Nephron progenitor cell (in vitro differentiated cells): Measurements from ENCODE around the gene GYS1.
"Not testable (repeated sequence)": the region's sequence is repeated elsewhere in the genome, so short reads cannot be mapped to it uniquely, and the experiment has no call there.

ENCODE experiments used
- DNase-seq: peaks from one replicate; pipeline ENCODE4 v3.0.0; 2021
- H3K27ac Mint-ChIP-seq: 2 replicates; pipeline ENCODE4 v1.8.0; 2021; ENCODE audit warnings: mild to moderate bottlenecking, moderate library complexity, mixed read lengths
- H3K27me3 Mint-ChIP-seq: 2 replicates; pipeline ENCODE4 v1.8.0; 2021; ENCODE audit warnings: mild to moderate bottlenecking, low read depth, mixed read lengths; ENCODE audit not compliant: poor library complexity
- H3K36me3 Mint-ChIP-seq: 2 replicates; pipeline ENCODE4 v1.8.0; 2021; ENCODE audit warnings: low read depth, mixed read lengths
- H3K4me1 Mint-ChIP-seq: 2 replicates; pipeline ENCODE4 v1.8.0; 2021; ENCODE audit warnings: mixed read lengths
- H3K4me3 Mint-ChIP-seq: 2 replicates; pipeline ENCODE4 v1.8.0; 2021; ENCODE audit warnings: mild to moderate bottlenecking, moderate library complexity, mixed read lengths
- H3K9me3 Mint-ChIP-seq: 2 replicates; pipeline ENCODE4 v1.8.0; 2021; ENCODE audit warnings: mild to moderate bottlenecking, moderate library complexity, mixed read lengths
- CTCF ChIP-seq: fragments of 200-600 bp; sonication (generic); IDR thresholded peaks from 2 replicates; pipeline ENCODE4 v1.5.0; 2021; ENCODE audit warnings: antibody characterized with exemption

GYS1 gene

GRCh38 chr19:49031642-49032301 lies 38.7 kb upstream of the GYS1 start, which contains the start of gene CGB2:
Gene CGB2 (plus strand): TSS chr19:49031890. CDS start chr19:49032096, 206 bp downstream.
- DNase-seq: peak; percentile 34
- not testable (repeated sequence) for H3K4me3 Mint-ChIP-seq, H3K36me3 Mint-ChIP-seq, H3K27ac Mint-ChIP-seq, H3K4me1 Mint-ChIP-seq, H3K9me3 Mint-ChIP-seq
- H3K27me3 Mint-ChIP-seq: peaks cover 33% of the 10 kb centered on the region
- TF ChIP-seq CTCF: peak; percentile 45

- H3K4me1 Mint-ChIP-seq, H3K36me3 Mint-ChIP-seq, H3K4me3 Mint-ChIP-seq, H3K9me3 Mint-ChIP-seq, H3K27ac Mint-ChIP-seq, DNase-seq: not testable (repeated sequence)
- peaks cover 33% of the 10 kb centered on the region for H3K27me3 Mint-ChIP-seq
These were observed 37.2 kb upstream of the GYS1 start for GRCh38 chr19:49030323-49030722.

- not testable (repeated sequence) for H3K4me1 Mint-ChIP-seq, H3K9me3 Mint-ChIP-seq, DNase-seq, H3K4me3 Mint-ChIP-seq, H3K27ac Mint-ChIP-seq, H3K36me3 Mint-ChIP-seq
- peaks cover 33% of the 10 kb centered on the region for H3K27me3 Mint-ChIP-seq
These were observed 36.6 kb upstream of the GYS1 start for GRCh38 chr19:49029749-49030148.

- H3K36me3 Mint-ChIP-seq, DNase-seq, H3K4me3 Mint-ChIP-seq, H3K27ac Mint-ChIP-seq, H3K4me1 Mint-ChIP-seq, H3K9me3 Mint-ChIP-seq: not testable (repeated sequence)
- peaks cover 29% of the 10 kb centered on the region for H3K27me3 Mint-ChIP-seq
These were observed 35.6 kb upstream of the GYS1 start for GRCh38 chr19:49028686-49029085.

GRCh38 chr19:49025599-49025998 lies 32.5 kb upstream of the GYS1 start:
- not testable (repeated sequence) for H3K9me3 Mint-ChIP-seq, DNase-seq, H3K4me3 Mint-ChIP-seq, H3K36me3 Mint-ChIP-seq, H3K27ac Mint-ChIP-seq
- Mint-ChIP-seq H3K4me1 (peaks cover 12% of the 10 kb centered on the region), H3K27me3 (peaks cover 19% of the 10 kb centered on the region)

GRCh38 chr19:49025088-49025487 lies 32.0 kb upstream of the GYS1 start:
- not testable (repeated sequence) for H3K9me3 Mint-ChIP-seq, H3K4me3 Mint-ChIP-seq, DNase-seq, H3K27ac Mint-ChIP-seq, H3K36me3 Mint-ChIP-seq
- Mint-ChIP-seq H3K27me3 (peaks cover 21% of the 10 kb centered on the region), H3K4me1 (peaks cover 17% of the 10 kb centered on the region)

- H3K27me3 Mint-ChIP-seq: peaks cover 21% of the 10 kb centered on the region
- DNase-seq: not testable (repeated sequence)
These were observed 31.1 kb upstream of the GYS1 start, which contains the start of gene CGB3 for GRCh38 chr19:49024233-49024632. Gene CGB3 (minus strand): TSS chr19:49024333. CDS start chr19:49023971, 362 bp downstream.

GRCh38 chr19:49022116-49022515 lies 29.0 kb upstream of the GYS1 start:
- Mint-ChIP-seq H3K4me3 (no peak overlapping the region), H3K36me3 (no peaks in the 10 kb centered on the region), H3K4me1 (peaks cover 28% of the 10 kb centered on the region), H3K27me3 (peaks cover 38% of the 10 kb centered on the region), H3K27ac (no peak overlapping the region), H3K9me3 (no peaks in the 10 kb centered on the region)
- no peak for TF ChIP-seq CTCF
- DNase-seq: no peak

More at GRCh38 chr19:49024233-49024632, 31.1 kb upstream of the GYS1 start, which contains the start of gene CGB3:
- H3K4me3 Mint-ChIP-seq, H3K27ac Mint-ChIP-seq, H3K36me3 Mint-ChIP-seq, H3K9me3 Mint-ChIP-seq: not testable (repeated sequence)
- peaks cover 23% of the 10 kb centered on the region for H3K4me1 Mint-ChIP-seq
